ACHN (cell line): ENCODE data around the gene CNTNAP2.
"Not testable (repeated sequence)": the region's sequence is repeated elsewhere in the genome, so short reads cannot be mapped to it uniquely, and the experiment has no call there.

Source experiments
- DNase-seq: peaks from one replicate; pipeline ENCODE4 v3.0.0-alpha.2; 2015
- in situ Hi-C: cut with HindIII; loops from 2 replicates; pipeline ENCODE4 v1.10.0; 2017; ENCODE audit warnings: low sequenced_read_pairs, low pct_ligation_motif_present, low pct_unique_long_range_greater_than_20kb

CNTNAP2 gene

DNA sequence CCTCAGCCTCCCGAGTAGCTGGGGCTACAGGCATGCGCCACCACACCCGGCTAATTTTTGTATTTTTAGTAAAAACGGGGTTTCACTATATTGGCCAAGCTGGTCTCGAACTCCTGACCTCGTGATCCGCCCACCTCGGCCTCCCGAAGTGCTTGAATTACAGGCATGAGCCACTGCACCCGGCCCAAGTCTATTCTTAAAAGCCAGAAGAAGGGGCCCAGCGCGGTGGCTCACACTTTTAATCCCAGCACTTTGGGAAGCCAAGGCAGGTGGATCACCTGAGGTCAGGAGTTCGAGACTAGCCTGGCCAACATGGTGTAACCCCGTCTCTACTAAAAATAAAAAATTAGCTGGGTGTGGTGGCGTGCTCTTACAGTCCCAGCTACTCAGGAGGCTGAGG lies 2348.8 kb downstream of the CNTNAP2 start:
- in situ Hi-C loops, result not testable (repeated sequence)

DNA sequence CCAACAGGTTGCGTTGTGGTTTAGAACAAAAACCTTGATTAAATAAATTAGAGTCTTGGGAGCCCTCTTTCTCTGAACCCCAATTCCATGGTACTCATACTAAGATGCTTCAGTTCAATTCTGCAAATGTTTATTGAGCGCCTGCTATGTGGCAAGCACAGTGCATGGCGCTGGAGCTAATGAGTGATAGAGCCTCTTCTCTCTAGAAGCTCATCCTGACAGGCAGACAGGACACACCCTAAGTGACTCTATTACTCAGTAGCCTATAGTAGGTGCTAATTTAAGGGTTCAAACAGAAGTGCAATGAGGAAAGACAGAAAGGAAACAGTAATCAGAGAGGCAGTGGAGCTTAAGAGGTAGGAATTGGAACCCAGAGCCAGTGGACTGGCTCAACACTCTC lies 2349.5 kb downstream of the CNTNAP2 start:
- in situ Hi-C loops, result no loop called here
- DNase-seq, result no peak

More for the DNA sequence above, 2348.8 kb downstream of the CNTNAP2 start:
- DNase-seq, result not testable (repeated sequence)

GRCh38 chr7:148468700-148469098 lies 2352.1 kb downstream of the CNTNAP2 start:
- in situ Hi-C loops, result no loop called here
- DNase-seq, result no peak
